ENCODE measurements around the gene TRPV5.

TRPV5 gene

DNA sequence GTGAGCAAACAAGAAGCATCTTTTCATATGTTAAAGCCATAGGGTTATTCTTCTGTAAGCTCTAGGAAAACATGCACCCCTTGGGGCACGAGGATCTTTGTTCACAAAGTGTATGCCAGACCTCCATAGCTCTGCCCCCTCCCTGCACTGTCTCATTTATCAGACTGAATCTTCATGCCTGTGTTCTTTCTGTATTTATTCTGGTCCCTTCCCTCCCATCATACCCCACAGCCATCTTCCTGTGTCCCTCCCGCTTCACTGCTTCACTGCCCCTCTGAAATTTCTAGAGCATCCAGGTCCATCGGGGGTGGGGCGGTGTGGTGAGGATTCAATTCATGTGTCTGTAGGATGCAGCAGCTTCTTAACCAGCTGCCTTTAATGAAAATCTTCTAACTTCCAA, 71.2 kb downstream of the TRPV5 start:
- TF ChIP-seq, protein P1, sequence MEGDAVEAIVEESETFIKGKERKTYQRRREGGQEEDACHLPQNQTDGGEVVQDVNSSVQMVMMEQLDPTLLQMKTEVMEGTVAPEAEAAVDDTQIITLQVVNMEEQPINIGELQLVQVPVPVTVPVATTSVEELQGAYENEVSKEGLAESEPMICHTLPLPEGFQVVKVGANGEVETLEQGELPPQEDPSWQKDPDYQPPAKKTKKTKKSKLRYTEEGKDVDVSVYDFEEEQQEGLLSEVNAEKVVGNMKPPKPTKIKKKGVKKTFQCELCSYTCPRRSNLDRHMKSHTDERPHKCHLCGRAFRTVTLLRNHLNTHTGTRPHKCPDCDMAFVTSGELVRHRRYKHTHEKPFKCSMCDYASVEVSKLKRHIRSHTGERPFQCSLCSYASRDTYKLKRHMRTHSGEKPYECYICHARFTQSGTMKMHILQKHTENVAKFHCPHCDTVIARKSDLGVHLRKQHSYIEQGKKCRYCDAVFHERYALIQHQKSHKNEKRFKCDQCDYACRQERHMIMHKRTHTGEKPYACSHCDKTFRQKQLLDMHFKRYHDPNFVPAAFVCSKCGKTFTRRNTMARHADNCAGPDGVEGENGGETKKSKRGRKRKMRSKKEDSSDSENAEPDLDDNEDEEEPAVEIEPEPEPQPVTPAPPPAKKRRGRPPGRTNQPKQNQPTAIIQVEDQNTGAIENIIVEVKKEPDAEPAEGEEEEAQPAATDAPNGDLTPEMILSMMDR (IDR thresholded peaks at IDR 0.05; ENCODE audit: control insufficient read depth, insufficient read depth, low read depth, low read length, missing control alignments): no peak
- H3K4me3 ChIP-seq (ENCODE audit: control insufficient read depth, low read depth, low read length): no peak overlapping the region
- DNase-seq (ENCODE audit: low read depth): no peak

DNA sequence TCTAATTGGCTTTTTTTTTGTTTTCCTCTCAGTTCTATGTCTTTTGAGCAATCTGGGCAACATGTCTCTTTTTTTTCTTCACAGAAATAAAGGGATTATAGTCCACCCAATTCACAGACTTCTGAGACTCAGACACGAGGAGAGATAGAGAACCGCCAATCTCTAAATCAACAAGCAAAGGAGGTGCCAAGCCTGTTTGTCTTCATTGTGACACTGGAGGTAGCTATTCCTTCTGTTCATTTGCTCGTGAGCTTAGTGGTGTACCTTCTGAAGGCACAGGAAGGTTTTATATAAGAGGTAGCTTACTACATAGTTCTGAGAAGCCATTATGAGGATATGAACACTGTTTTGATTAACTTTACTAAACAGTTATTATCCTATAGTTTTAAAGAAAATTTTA, 72.6 kb downstream of the TRPV5 start:
- TF ChIP-seq, protein P1 (IDR thresholded peaks at IDR 0.05; ENCODE audit: control insufficient read depth, insufficient read depth, low read depth, low read length, missing control alignments): no peak
- no peak overlapping the region for H3K4me3 ChIP-seq (ENCODE audit: control insufficient read depth, low read depth, low read length)
- no peak for DNase-seq (ENCODE audit: low read depth)

DNA sequence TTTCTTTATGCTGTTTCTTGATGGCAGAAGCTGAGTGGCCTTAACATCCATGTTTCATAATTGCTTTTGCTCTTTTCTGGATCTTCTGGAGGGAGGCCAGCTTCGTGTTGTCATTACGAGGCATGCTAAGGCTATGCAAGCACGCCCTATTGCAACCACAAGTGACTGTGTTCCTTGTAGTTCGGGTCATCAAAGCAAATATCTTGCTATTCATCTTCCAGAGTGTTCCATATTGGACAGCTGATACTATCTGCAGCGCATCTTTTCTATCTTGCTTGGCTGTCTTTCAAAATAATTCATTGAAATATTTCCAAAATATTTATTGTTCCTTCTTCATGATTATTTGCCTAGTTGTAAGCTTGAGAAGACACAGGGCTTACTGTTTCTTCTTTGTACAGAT, 73.7 kb downstream of the TRPV5 start:
- no peak for DNase-seq (ENCODE audit: low read depth)
- TF ChIP-seq, protein P1 (IDR thresholded peaks at IDR 0.05; ENCODE audit: control insufficient read depth, insufficient read depth, low read depth, low read length, missing control alignments): no peak
- H3K4me3 ChIP-seq (ENCODE audit: control insufficient read depth, low read depth, low read length): no peak overlapping the region

DNA sequence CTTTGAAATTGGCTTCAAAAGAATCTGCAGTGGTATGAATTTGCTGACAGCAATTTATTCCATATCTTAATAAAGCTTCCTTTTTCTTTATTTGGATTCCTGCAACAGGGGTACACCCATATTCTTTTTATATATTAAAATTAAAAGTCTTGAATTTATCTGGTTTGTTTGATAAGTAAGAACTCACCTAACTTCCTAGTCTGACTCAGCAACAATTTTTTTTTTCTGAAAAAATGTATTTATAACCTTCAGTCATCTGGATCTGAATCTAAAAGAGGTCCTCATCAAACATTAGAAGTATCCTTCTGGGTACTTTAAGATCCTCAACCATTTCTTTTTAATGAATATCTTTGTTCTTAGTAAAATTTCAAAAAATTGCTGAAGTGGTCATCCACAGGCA, 74.1 kb downstream of the TRPV5 start:
- DNase-seq (ENCODE audit: low read depth): no peak
- TF ChIP-seq, protein P1 (IDR thresholded peaks at IDR 0.05; ENCODE audit: control insufficient read depth, insufficient read depth, low read depth, low read length, missing control alignments): no peak

More for the DNA sequence above, 74.1 kb downstream of the TRPV5 start:
- no peak overlapping the region for H3K4me3 ChIP-seq (ENCODE audit: control insufficient read depth, low read depth, low read length)

Data from AG09309 (cell line).